HG02610 (cell line): ENCODE measurements around the gene HSPB7.
"Not testable (repeated sequence)": the region's sequence is repeated elsewhere in the genome, so short reads cannot be mapped to it uniquely, and the experiment has no call there.

Source experiments
- ATAC-seq: cut with Tn5 transposase; IDR thresholded peaks from one replicate; pipeline ENCODE4 v1.9.1; 2021; ENCODE audit warnings: mild to moderate bottlenecking, moderate library complexity; ENCODE audit not compliant: unreplicated experiment

The HSPB7 gene

GRCh38 chr1:16023050-16023653 lies 5.3 kb upstream of the HSPB7 start:
- ATAC-seq, result no peak

GRCh38 chr1:16022393-16022792 lies 4.5 kb upstream of the HSPB7 start:
- no peak for ATAC-seq

GRCh38 chr1:16021681-16022080 lies 3.8 kb upstream of the HSPB7 start, which contains the start of gene CLCNKA:
Gene CLCNKA (plus strand): TSS chr1:16022036. CDS start chr1:16022620, 584 bp downstream.
- no peak for ATAC-seq

- not testable (repeated sequence) for ATAC-seq
Measured at GRCh38 chr1:16020878-16021277, 3.0 kb upstream of the HSPB7 start.

DNA sequence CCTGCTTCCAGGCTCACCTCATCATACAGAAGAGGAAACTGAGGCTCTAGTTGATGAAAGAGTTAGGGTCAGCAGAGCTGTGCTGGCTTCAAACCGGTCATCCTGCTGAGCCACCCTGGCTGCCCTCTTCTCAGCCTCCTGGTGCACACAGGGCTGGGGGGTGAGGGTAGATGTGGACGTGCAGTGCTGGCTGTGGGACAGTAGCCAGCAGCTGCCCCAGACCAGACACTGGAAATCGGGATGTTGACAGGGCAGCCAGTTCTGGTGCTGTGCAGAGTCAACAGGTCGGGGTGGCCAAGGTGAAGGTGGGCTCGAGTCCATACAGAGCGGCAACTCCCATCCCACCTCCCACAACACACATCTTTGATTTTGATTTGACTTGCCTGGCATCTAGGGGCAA lies 2.5 kb upstream of the HSPB7 start:
- no peak for ATAC-seq

- ATAC-seq, result no peak
Measured at GRCh38 chr1:16019644-16020277, 1.9 kb upstream of the HSPB7 start.

GRCh38 chr1:16018749-16019643 lies 1.2 kb upstream of the HSPB7 start:
- ATAC-seq, result no peak

DNA sequence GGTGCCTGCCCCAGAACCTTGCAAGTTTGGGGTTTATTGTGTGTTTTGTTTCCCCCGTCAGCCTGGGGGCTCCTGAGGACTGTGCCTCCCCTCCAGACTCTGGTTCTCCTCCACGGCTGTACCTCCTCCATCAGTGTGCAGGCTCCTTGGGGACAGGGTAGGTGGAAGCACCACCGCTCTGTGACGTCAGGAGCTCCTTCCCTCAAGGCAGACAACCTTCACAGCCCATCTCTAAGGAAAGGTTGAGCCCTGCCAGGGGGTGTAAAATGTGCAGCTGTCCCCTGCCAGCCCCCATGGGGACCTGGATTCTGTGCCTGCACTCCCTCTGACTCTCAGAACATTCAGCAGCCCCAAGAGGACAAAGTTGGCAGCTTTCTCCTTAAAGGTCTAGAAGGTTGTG lies 465 bp upstream of the HSPB7 start:
- ATAC-seq, result no peak

GRCh38 chr1:16017076-16017460 lies 775 bp downstream of the HSPB7 start:
- no peak for ATAC-seq

- ATAC-seq, result no peak
Measured at GRCh38 chr1:16015960-16016901, 1.6 kb downstream of the HSPB7 start.

DNA sequence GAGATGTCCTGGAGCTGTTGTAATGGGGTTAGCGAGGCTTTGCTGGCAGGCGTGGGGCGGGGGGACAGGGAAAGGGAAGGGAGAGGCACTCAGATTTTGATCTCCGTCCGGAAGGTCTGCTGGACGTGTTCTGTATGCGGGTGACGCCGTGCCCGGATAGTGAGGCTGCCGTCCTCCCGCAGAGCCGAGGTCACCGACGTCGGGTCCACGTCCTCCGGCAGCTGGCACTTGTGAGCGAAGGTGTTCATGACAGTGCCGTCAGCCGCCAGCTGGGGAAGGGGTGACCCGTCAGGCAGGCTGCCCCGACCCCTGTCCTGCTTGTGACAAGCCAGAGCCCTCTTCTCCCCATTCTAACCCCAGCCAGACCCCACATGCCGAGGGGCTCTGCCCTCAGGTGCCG lies 2.4 kb downstream of the HSPB7 start:
- ATAC-seq, result no peak

GRCh38 chr1:16014509-16015482 lies 3.0 kb downstream of the HSPB7 start:
- ATAC-seq, result no peak

GRCh38 chr1:16013908-16014258 lies 4.0 kb downstream of the HSPB7 start:
- no peak for ATAC-seq

DNA sequence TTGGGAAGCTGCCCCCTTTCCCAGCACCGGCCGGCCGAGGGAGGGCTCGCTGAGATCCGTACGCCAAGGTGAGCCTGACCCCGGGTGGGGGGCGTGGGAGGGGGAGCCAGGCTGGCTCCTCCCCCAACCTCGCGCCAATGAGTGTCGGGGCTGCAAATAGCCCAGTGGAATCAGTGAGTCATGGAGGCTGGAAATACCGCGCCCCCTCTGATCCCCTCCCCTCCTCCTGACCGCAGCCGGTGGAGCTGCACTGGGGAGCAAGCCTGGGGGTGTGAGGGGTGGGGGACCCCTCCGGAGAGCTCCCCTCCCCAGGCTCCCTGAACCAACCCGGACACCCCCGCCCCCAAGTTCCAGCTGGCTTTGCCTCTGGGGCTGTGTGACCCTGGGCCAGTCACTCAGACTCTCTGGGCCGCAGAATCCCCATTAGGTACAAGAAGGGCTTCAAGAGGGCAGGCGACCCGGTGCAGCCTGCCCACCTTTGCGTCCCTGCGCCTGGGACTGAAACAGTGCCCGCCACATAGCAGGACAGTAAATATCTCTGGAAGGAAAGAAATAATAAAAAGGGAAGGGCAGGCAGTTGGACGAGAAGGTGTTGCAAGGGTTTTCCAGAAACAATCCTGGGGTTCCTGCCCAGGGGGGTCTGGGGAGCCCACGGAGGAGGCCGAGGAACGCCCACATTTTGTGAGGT lies 4.5 kb downstream of the HSPB7 start:
- no peak for ATAC-seq

DNA sequence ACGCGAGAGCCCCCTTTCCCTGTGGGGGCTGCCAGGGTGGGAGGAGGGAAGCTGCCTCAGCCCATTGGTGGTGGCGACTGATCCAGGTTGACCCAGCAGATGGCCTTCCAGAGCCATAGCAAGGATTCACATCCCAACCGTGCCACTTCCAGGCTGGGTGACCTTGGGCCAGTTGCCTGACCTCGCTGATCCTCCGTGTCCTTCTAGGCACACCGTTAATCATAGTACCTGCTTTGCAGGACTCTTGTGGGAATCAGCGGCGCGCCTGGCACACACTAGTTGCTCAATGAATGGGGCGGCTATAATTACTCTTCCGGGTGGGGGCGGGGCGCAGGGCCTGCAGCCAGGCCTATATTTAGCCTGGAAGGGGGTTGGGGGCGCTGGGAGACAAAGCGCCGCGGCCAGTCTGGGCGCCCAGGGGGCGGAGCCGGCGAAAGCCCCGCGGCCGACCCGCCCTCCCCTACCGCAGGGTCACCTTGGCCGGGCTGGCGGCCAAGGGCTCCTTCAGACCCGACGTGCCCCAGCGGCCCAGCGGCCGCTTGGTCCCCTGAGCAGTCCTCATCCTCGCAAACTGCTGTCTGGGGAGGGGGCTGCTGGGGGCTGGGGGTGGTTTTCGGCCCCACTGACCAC lies 5.1 kb downstream of the HSPB7 start:
- ATAC-seq, result no peak

GRCh38 chr1:16011936-16012589 lies 5.8 kb downstream of the HSPB7 start:
- no peak for ATAC-seq

DNA sequence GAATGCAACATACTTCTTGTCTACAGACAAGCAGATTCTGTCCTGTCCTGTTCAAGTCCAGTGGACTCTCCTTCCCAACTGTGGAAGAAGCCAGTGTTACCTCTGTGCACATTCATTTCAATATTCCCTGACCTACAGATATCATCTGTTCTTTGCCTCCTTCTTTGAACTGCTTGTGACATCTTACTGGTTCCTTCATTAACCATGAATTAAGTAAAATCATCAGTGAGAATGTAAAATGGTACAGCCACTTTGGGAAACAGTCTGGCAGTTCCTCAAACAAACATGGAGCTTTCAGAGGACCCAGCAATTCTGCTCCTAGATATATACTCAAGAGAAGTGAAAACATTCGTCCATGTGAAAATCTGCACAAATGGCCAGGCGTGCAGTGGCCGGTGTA lies 7.0 kb downstream of the HSPB7 start:
- ATAC-seq, result no peak

- ATAC-seq, result no peak
Measured at GRCh38 chr1:16009678-16010077, 8.2 kb downstream of the HSPB7 start.
